Measurements from ENCODE around the gene USP15.

USP15 gene

GRCh38 chr12:62261876-62262517 lies 1.8 kb downstream of the USP15 start:
- Histone ChIP-seq H3K4me1 (ENCODE audit: control insufficient read depth in 1 of 2, insufficient read depth in 1 of 2, low read depth in 1 of 2, low read length in 1 of 2) (peaks cover 76 to 84% of the 10 kb centered on the region in 2 experiments), H3K27ac (peak overlapping the region; percentile 97), H3K36me3 (no peaks in the 10 kb centered on the region), H3K27me3 (no peaks in the 10 kb centered on the region), H3K9me3 (no peaks in the 10 kb centered on the region), H3K4me3 (ENCODE audit: low read depth in 1 of 2, low read length in 1 of 2) (peak overlapping the region; percentile 94 to 99)
- no peak for TF ChIP-seq CTCF (IDR thresholded peaks at IDR 0.05)

- Histone ChIP-seq H3K36me3 (no peaks in the 10 kb centered on the region), H3K27ac (peak overlapping the region; percentile 97), H3K9me3 (no peaks in the 10 kb centered on the region), H3K27me3 (no peaks in the 10 kb centered on the region), H3K4me1 (ENCODE audit: control insufficient read depth in 1 of 2, insufficient read depth in 1 of 2, low read depth in 1 of 2, low read length in 1 of 2) (peaks cover 76 to 79% of the 10 kb centered on the region in 2 experiments), H3K4me3 (ENCODE audit: low read depth in 1 of 2, low read length in 1 of 2) (peak overlapping the region; percentile 94 to 99)
- TF ChIP-seq CTCF (IDR thresholded peaks at IDR 0.05): no peak
Measured at GRCh38 chr12:62263232-62263631, 3.0 kb downstream of the USP15 start.

- H3K4me1 ChIP-seq (ENCODE audit: control insufficient read depth in 1 of 2, insufficient read depth in 1 of 2, low read depth in 1 of 2, low read length in 1 of 2): peaks cover 76 to 79% of the 10 kb centered on the region in 2 experiments
- H3K4me3 ChIP-seq (ENCODE audit: low read depth in 1 of 2, low read length in 1 of 2): peak overlapping the region in 1 of 2 experiments; percentile 94
- H3K27ac ChIP-seq: peak overlapping the region; percentile 97
- no peaks in the 10 kb centered on the region for H3K27me3 ChIP-seq
- TF ChIP-seq CTCF (IDR thresholded peaks at IDR 0.05): no peak
- H3K9me3 ChIP-seq: no peaks in the 10 kb centered on the region
- H3K36me3 ChIP-seq: no peaks in the 10 kb centered on the region
Measured at GRCh38 chr12:62263966-62264365, 3.8 kb downstream of the USP15 start.

GRCh38 chr12:62264706-62265105 lies 4.5 kb downstream of the USP15 start:
- no peak for TF ChIP-seq CTCF (IDR thresholded peaks at IDR 0.05)
- Histone ChIP-seq H3K27me3 (no peaks in the 10 kb centered on the region), H3K4me3 (ENCODE audit: low read depth in 1 of 2, low read length in 1 of 2) (peak overlapping the region in 1 of 2 experiments; percentile 94), H3K9me3 (no peaks in the 10 kb centered on the region), H3K36me3 (peaks cover 4% of the 10 kb centered on the region), H3K27ac (peak overlapping the region; percentile 97), H3K4me1 (ENCODE audit: control insufficient read depth in 1 of 2, insufficient read depth in 1 of 2, low read depth in 1 of 2, low read length in 1 of 2) (peaks cover 79 to 80% of the 10 kb centered on the region in 2 experiments)

- Histone ChIP-seq H3K27ac (peak overlapping the region; percentile 97), H3K9me3 (no peaks in the 10 kb centered on the region), H3K4me3 (ENCODE audit: low read depth in 1 of 2, low read length in 1 of 2) (peak overlapping the region in 1 of 2 experiments; percentile 94), H3K36me3 (peaks cover 4% of the 10 kb centered on the region), H3K4me1 (ENCODE audit: control insufficient read depth in 1 of 2, insufficient read depth in 1 of 2, low read depth in 1 of 2, low read length in 1 of 2) (peaks cover 82 to 88% of the 10 kb centered on the region in 2 experiments), H3K27me3 (no peaks in the 10 kb centered on the region)
- TF ChIP-seq CTCF (IDR thresholded peaks at IDR 0.05): no peak
Measured at GRCh38 chr12:62265511-62265910, 5.3 kb downstream of the USP15 start.
